K562 (cell line): ENCODE results near the gene ZNF10. TPM values are rescaled to one million over a fixed set of nuclear protein-coding genes. Genes with fewer than 3 reads are reported as not detected.

ENCODE experiments used
- CBFA2T3 ChIP-seq: fragments of 450-650 bp; IDR thresholded peaks from 2 replicates; pipeline ENCODE4 v1.6.1; 2017
- NFXL1 ChIP-seq: fragments of 450-650 bp; formaldehyde crosslinking; IDR thresholded peaks from 2 replicates; pipeline ENCODE4 v1.4.0; 2021; ENCODE audit warnings: mild to moderate bottlenecking
- NR2C1 ChIP-seq, 2 experiments: fragments of 450-650 bp; IDR thresholded peaks; 2 replicates each; pipeline ENCODE4 v1.6.1; 2017; ENCODE audit warnings: mild to moderate bottlenecking in 2 of 2, antibody characterized with exemption in 1 of 2, inconsistent platforms in 1 of 2, missing compliant biosample characterization in 1 of 2, missing genetic modification characterization in 1 of 2
- PHF8 ChIP-seq: fragments of 200-600 bp; sonication (generic); IDR thresholded peaks from 2 replicates; pipeline ENCODE4 v1.6.1; 2012; ENCODE audit warnings: mixed run types, mild to moderate bottlenecking, inconsistent platforms, low read length, moderate library complexity, borderline replicate concordance
- SMARCE1 ChIP-seq: fragments of 450-650 bp; IDR thresholded peaks from 2 replicates; pipeline ENCODE4 v1.7.1; 2016; ENCODE audit warnings: mild to moderate bottlenecking
- TCF7L2 ChIP-seq: fragments of 150-350 bp; IDR thresholded peaks from 2 replicates; pipeline ENCODE4 v1.6.1; 2016; ENCODE audit warnings: low read depth, mild to moderate bottlenecking, low read length, moderate library complexity
- ZNF174 ChIP-seq: fragments of 250-450 bp; sonication (Bioruptor Pico); IDR thresholded peaks from 2 replicates; pipeline ENCODE4 v1.4.0; 2020; ENCODE audit warnings: mild to moderate bottlenecking
- polyA plus RNA-seq, 8 experiments: library from polyadenylated mRNA; depleted of rRNA in 4 of 8; stranded (reverse) in 5 of 8; unstranded in 3 of 8; fragments of >200 nt; fragmentation: Nextera tagmentation in 2 of 8; fragmentation: Illumina TruSeq in 1 of 8; extraction: Ambion mirVana in 2 of 8; extraction: Trizol in 1 of 8; gene quantifications; 2 replicates each; pipeline versions ENCODE4 v1.2.1 to v1.2.3, GENCODE V29; 2011 to 2014; ENCODE audit warnings: inconsistent platforms in 1 of 8, missing spikeins in 1 of 8
- total RNA-seq, 7 experiments: library from RNA; depleted of rRNA in 6 of 7; stranded (reverse); fragments of >200 nt in 6 of 7; fragmentation: Illumina TruSeq in 2 of 7; extraction: Trizol in 2 of 7; gene quantifications; 2 replicates each; pipeline versions ENCODE4 v1.2.1 to v1.2.3, GENCODE V29; 2011 to 2021; ENCODE audit warnings: low replicate concordance in 1 of 7
- TF ChIP-seq, protein P1 (sequence below): fragments of 250-450 bp; sonication (Bioruptor Pico); IDR thresholded peaks from 2 replicates; pipeline ENCODE4 v1.4.0; 2020; ENCODE audit warnings: mild to moderate bottlenecking
- TF ChIP-seq, protein P2 (sequence below): fragments of 250-450 bp; sonication (Bioruptor Pico); IDR thresholded peaks from 2 replicates; pipeline ENCODE4 v1.8.0; 2022; ENCODE audit warnings: moderate library complexity, mild to moderate bottlenecking, inconsistent platforms
- TF ChIP-seq, protein P3 (sequence below): IDR thresholded peaks from 3 replicates; pipeline ENCODE4 v1.6.1; 2011; ENCODE audit warnings: borderline replicate concordance, mild to moderate bottlenecking, moderate library complexity; ENCODE audit not compliant: insufficient read length; ENCODE audit errors: extremely low read depth
- TF ChIP-seq, protein P4 (sequence below): fragments of 250-450 bp; sonication (Bioruptor Pico); IDR thresholded peaks from 2 replicates; pipeline ENCODE4 v1.4.0; 2020; ENCODE audit warnings: borderline replicate concordance

ZNF10 gene
- total and polyA plus RNA-seq, 9 of the 15 experiments (the other 6 are each of a cell fraction or from before 2014, with no cell fraction given) = 3.5 to 5.8 (median 4.9) TPM

DNA sequence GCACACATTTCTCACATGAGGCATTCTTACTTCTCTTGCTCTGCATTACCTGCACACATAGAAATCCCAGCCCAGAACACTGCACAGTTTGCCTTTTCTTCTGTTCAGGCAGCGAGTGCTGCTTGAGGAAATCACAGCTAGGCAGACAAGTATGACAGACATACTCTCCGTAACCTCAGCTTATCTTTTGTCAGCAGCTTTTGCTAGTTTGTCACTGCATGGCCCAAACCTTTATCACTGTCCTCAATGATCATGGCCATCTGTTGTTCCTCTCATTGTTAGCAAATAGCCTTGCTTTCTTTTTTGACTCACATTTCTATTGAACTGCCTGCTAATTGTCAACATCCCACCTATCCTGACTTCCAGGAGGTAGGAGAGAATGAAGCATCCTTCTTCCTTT, 5.3 kb downstream of the ZNF10 start (continued):
- no peak for TF ChIP-seq NR2C1 (IDR thresholded peaks at IDR 0.05)
- TF ChIP-seq NR2C1 (tag; IDR thresholded peaks at IDR 0.05) = peak; percentile 49
- TF ChIP-seq NFXL1 (CRISPR knock-in tag) = no peak
- TF ChIP-seq TCF7L2 = no peak
- TF ChIP-seq, protein P1, sequence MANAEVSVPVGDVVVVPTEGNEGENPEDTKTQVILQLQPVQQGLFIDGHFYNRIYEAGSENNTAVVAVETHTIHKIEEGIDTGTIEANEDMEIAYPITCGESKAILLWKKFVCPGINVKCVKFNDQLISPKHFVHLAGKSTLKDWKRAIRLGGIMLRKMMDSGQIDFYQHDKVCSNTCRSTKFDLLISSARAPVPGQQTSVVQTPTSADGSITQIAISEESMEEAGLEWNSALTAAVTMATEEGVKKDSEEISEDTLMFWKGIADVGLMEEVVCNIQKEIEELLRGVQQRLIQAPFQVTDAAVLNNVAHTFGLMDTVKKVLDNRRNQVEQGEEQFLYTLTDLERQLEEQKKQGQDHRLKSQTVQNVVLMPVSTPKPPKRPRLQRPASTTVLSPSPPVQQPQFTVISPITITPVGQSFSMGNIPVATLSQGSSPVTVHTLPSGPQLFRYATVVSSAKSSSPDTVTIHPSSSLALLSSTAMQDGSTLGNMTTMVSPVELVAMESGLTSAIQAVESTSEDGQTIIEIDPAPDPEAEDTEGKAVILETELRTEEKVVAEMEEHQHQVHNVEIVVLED (CRISPR knock-in tag) = no peak
- TF ChIP-seq, protein P2, sequence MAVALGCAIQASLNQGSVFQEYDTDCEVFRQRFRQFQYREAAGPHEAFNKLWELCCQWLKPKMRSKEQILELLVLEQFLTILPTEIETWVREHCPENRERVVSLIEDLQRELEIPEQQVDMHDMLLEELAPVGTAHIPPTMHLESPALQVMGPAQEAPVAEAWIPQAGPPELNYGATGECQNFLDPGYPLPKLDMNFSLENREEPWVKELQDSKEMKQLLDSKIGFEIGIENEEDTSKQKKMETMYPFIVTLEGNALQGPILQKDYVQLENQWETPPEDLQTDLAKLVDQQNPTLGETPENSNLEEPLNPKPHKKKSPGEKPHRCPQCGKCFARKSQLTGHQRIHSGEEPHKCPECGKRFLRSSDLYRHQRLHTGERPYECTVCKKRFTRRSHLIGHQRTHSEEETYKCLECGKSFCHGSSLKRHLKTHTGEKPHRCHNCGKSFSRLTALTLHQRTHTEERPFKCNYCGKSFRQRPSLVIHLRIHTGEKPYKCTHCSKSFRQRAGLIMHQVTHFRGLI (CRISPR knock-in tag) = no peak
- no peak for TF ChIP-seq PHF8
- peak; percentile 94 for TF ChIP-seq CBFA2T3
- no peak for TF ChIP-seq ZNF174 (CRISPR knock-in tag)
- no peak for TF ChIP-seq SMARCE1
- TF ChIP-seq, protein P3, sequence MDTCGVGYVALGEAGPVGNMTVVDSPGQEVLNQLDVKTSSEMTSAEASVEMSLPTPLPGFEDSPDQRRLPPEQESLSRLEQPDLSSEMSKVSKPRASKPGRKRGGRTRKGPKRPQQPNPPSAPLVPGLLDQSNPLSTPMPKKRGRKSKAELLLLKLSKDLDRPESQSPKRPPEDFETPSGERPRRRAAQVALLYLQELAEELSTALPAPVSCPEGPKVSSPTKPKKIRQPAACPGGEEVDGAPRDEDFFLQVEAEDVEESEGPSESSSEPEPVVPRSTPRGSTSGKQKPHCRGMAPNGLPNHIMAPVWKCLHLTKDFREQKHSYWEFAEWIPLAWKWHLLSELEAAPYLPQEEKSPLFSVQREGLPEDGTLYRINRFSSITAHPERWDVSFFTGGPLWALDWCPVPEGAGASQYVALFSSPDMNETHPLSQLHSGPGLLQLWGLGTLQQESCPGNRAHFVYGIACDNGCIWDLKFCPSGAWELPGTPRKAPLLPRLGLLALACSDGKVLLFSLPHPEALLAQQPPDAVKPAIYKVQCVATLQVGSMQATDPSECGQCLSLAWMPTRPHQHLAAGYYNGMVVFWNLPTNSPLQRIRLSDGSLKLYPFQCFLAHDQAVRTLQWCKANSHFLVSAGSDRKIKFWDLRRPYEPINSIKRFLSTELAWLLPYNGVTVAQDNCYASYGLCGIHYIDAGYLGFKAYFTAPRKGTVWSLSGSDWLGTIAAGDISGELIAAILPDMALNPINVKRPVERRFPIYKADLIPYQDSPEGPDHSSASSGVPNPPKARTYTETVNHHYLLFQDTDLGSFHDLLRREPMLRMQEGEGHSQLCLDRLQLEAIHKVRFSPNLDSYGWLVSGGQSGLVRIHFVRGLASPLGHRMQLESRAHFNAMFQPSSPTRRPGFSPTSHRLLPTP = no peak
- TF ChIP-seq, protein P4, sequence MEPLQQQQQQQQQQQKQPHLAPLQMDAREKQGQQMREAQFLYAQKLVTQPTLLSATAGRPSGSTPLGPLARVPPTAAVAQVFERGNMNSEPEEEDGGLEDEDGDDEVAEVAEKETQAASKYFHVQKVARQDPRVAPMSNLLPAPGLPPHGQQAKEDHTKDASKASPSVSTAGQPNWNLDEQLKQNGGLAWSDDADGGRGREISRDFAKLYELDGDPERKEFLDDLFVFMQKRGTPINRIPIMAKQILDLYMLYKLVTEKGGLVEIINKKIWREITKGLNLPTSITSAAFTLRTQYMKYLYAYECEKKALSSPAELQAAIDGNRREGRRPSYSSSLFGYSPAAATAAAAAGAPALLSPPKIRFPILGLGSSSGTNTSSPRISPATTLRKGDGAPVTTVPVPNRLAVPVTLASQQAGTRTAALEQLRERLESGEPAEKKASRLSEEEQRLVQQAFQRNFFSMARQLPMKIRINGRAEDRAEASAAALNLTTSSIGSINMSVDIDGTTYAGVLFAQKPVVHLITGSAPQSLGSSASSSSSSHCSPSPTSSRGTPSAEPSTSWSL (CRISPR knock-in tag) = no peak
